B cell (primary cell): Measurements from ENCODE around the gene ADAMTS12. TPM values are rescaled to one million over a fixed set of nuclear protein-coding genes. Genes with fewer than 3 reads are reported as not detected.

Source experiments
- ATAC-seq: fragments of 200-7000 bp; cut with Tn5 transposase; one replicate; pipeline ENCODE4 v1.10.0; 2021; ENCODE audit warnings: low read depth, mild to moderate bottlenecking, moderate number of reproducible peaks, moderate library complexity
- CTCF ChIA-PET: fragments of 350-600 bp; sonication (Branson Sonifier 250); formaldehyde crosslinking; loops from one replicate; lab custom pipeline; 2021; ENCODE audit warnings: antibody characterized with exemption, inconsistent platforms; lab: Charles Lee
- POLR2A ChIA-PET: fragments of 350-600 bp; sonication (Branson Sonifier 250); formaldehyde crosslinking; loops from one replicate; lab custom pipeline; 2021; ENCODE audit warnings: antibody characterized with exemption; lab: Charles Lee
- DNase-seq: peaks from one replicate; pipeline ENCODE4 v3.0.0; 2013
- H2AFZ ChIP-seq: 2 replicates; pipeline ENCODE4 v1.6.1; 2012; ENCODE audit warnings: mild to moderate bottlenecking, low read depth, low read length; ENCODE audit not compliant: insufficient read depth, poor library complexity, severe bottlenecking
- H3K27ac ChIP-seq, 2 donors: 1 replicate in 1 of 2; 2 replicates in 1 of 2; pipeline ENCODE4 v1.5.1; 2012 to 2013; ENCODE audit warnings: low read length in 2 of 2, mild to moderate bottlenecking in 2 of 2, moderate library complexity in 1 of 2
- H3K27me3 ChIP-seq, 4 experiments: fragments of 200-600 bp in 1 of 4; sonication (generic) in 1 of 4; replicated peaks in 1 of 4; 1 replicate in 2 of 4; 2 replicates in 2 of 4; pipeline versions ENCODE4 v1.6.1 to v1.7.0; 2013 to 2016; ENCODE audit warnings: low read length in 3 of 4, mild to moderate bottlenecking in 2 of 4, mixed read lengths in 1 of 4, moderate library complexity in 1 of 4; ENCODE audit not compliant: insufficient read depth in 4 of 4, control insufficient read depth in 3 of 4; ENCODE audit errors: control extremely low read depth in 1 of 4
- H3K36me3 ChIP-seq, 2 experiments: replicated peaks in 1 of 2; 1 replicate in 1 of 2; 2 replicates in 1 of 2; pipeline versions ENCODE4 v1.6.1 to v1.7.1; 2013; ENCODE audit warnings: low read length in 1 of 2; ENCODE audit not compliant: insufficient read depth in 2 of 2, control insufficient read depth in 1 of 2; ENCODE audit errors: control extremely low read depth in 1 of 2, extremely low read depth in 1 of 2
- H3K4me1 ChIP-seq, 2 donors: fragments of 200-600 bp in 1 of 2; sonication (generic) in 1 of 2; 1 replicate in 1 of 2; 2 replicates in 1 of 2; pipeline versions ENCODE4 v1.5.1 to v1.6.1; 2013 to 2017; ENCODE audit warnings: low read length in 2 of 2; ENCODE audit not compliant: control insufficient read depth in 2 of 2, insufficient read depth in 2 of 2
- H3K4me2 ChIP-seq: replicated peaks from 2 replicates; pipeline ENCODE3; 2012; ENCODE audit warnings: mild to moderate bottlenecking, low read depth, low read length; ENCODE audit not compliant: poor library complexity, severe bottlenecking
- H3K4me3 ChIP-seq, 5 experiments: fragments of 200-600 bp in 1 of 5; sonication (generic) in 1 of 5; 1 replicate in 3 of 5; 2 replicates in 2 of 5; pipeline versions ENCODE4 v1.5.1 to v1.7.0; 2011 to 2016; ENCODE audit warnings: low read length in 4 of 5, mild to moderate bottlenecking in 4 of 5, low read depth in 2 of 5, control low read depth in 1 of 5, moderate library complexity in 1 of 5; ENCODE audit not compliant: insufficient read depth in 1 of 5; ENCODE audit errors: control extremely low read depth in 1 of 5, extremely low read depth in 1 of 5
- H3K79me2 ChIP-seq: fragments of 200-600 bp; sonication (generic); one replicate; pipeline ENCODE4 v1.6.0; 2016; ENCODE audit warnings: low read length; ENCODE audit not compliant: control insufficient read depth, insufficient read depth
- H3K9ac ChIP-seq: fragments of 200-600 bp; sonication (generic); 2 replicates; pipeline ENCODE4 v1.6.1; 2017; ENCODE audit warnings: mild to moderate bottlenecking, low read length, moderate library complexity
- H3K9me3 ChIP-seq, 3 donors: one replicate each; pipeline versions ENCODE4 v1.6.1 to v1.7.1; 2013; ENCODE audit warnings: low read length in 2 of 3; ENCODE audit not compliant: control insufficient read depth in 2 of 3, insufficient read depth in 1 of 3; ENCODE audit errors: control extremely low read depth in 1 of 3
- H4K20me1 ChIP-seq: 2 replicates; pipeline ENCODE4 v1.6.0; 2012; ENCODE audit warnings: mild to moderate bottlenecking, low read length; ENCODE audit not compliant: insufficient read depth, control insufficient read depth, poor library complexity, severe bottlenecking
- H3K27ac Mint-ChIP-seq: one replicate; pipeline ENCODE4 v1.8.0; 2021; ENCODE audit warnings: mixed read lengths
- H3K27me3 Mint-ChIP-seq: one replicate; pipeline ENCODE4 v1.8.0; 2021; ENCODE audit warnings: mixed read lengths
- H3K4me1 Mint-ChIP-seq: one replicate; pipeline ENCODE4 v1.8.0; 2021; ENCODE audit warnings: mixed read lengths
- H3K4me3 Mint-ChIP-seq: one replicate; pipeline ENCODE4 v1.8.0; 2021; ENCODE audit warnings: mixed read lengths
- H3K9me3 Mint-ChIP-seq: one replicate; pipeline ENCODE4 v1.8.0; 2022; ENCODE audit warnings: mixed read lengths; ENCODE audit not compliant: insufficient read depth
- CTCF ChIP-seq: fragments of 200-600 bp; IDR thresholded peaks from one replicate; pipeline ENCODE4 v1.8.0; 2022; ENCODE audit warnings: antibody characterized with exemption, mild to moderate bottlenecking
- EZH2 ChIP-seq: IDR thresholded peaks from 2 replicates; pipeline ENCODE4 v1.6.1; 2012; ENCODE audit warnings: borderline replicate concordance, low read depth, mild to moderate bottlenecking, moderate library complexity, low read length; ENCODE audit not compliant: insufficient read depth, poor library complexity, severe bottlenecking
- WGBS: methylation state at CpG from one replicate; pipeline ENCODE4 v1.1.5; 2013; ENCODE audit warnings: missing lambda C conversion rate; ENCODE audit not compliant: insufficient coverage; 5-methylcytosine and 5-hydroxymethylcytosine counted together
- intact Hi-C: fragments of 100-400 bp; cut with micrococcal nuclease; formaldehyde crosslinking; loops from one replicate; pipeline ENCODE4 v1.10.0; 2022
- polyA plus RNA-seq: library from polyadenylated mRNA; depleted of rRNA; stranded (reverse); fragments of >200 nt; gene quantifications from 2 replicates; pipeline ENCODE4 v1.2.3, GENCODE V29; 2012
- total RNA-seq, 2 donors: library from RNA; stranded (reverse); fragments of 120-200 nt in 1 of 2; gene quantifications; 1 replicate in 1 of 2; 2 replicates in 1 of 2; pipeline versions ENCODE4 v1.2.3 to v1.2.4, GENCODE V29; 2013 to 2022

Gene ADAMTS12
- total and polyA plus RNA-seq, 2 donors (not counting 1 experiment from before 2014, with no cell fraction given) = not detected

- ChIA-PET CTCF (no interaction called here), POLR2A (no interaction called here)
- TF ChIP-seq CTCF (no peak), EZH2 (no peak)
- H4K20me1 ChIP-seq = no peaks in the 10 kb centered on the region
- 69% methylated on average over 1 of the region's 3 CpGs for WGBS
- H3K36me3 ChIP-seq = no peaks in the 10 kb centered on the region
- no peak overlapping the region for H3K4me3 Mint-ChIP-seq
- ATAC-seq = no peak
- no peak for DNase-seq
- H3K27me3 ChIP-seq = peaks cover 0 to 8% (median 6%) of the 10 kb centered on the region in 4 experiments
- peaks cover 26% of the 10 kb centered on the region for H3K27me3 Mint-ChIP-seq
- H3K4me3 ChIP-seq = no peak overlapping the region
- no peak overlapping the region for H2AFZ ChIP-seq
- no peaks in the 10 kb centered on the region for H3K9me3 Mint-ChIP-seq
- intact Hi-C loops = no loop called here
- no peak overlapping the region for H3K4me2 ChIP-seq
- H3K27ac Mint-ChIP-seq = no peak overlapping the region
- no peak overlapping the region for H3K27ac ChIP-seq
- no peaks in the 10 kb centered on the region for H3K4me1 Mint-ChIP-seq
- H3K9ac ChIP-seq = no peak overlapping the region
- H3K9me3 ChIP-seq = no peaks in the 10 kb centered on the region
- no peaks in the 10 kb centered on the region for H3K4me1 ChIP-seq
- no peaks in the 10 kb centered on the region for H3K79me2 ChIP-seq
These were observed 6.1 kb downstream of the ADAMTS12 start for GRCh38 chr5:33885679-33886078.

- Mint-ChIP-seq H3K4me3 (no peak overlapping the region), H3K27ac (no peak overlapping the region), H3K4me1 (no peaks in the 10 kb centered on the region), H3K9me3 (no peaks in the 10 kb centered on the region), H3K27me3 (peaks cover 6% of the 10 kb centered on the region)
- no peak for DNase-seq
- WGBS = 86% methylated on average over 1 of the region's 3 CpGs
- Histone ChIP-seq H3K27me3 (no peaks in the 10 kb centered on the region), H3K9me3 (no peaks in the 10 kb centered on the region), H3K79me2 (no peaks in the 10 kb centered on the region), H3K4me3 (no peak overlapping the region), H2AFZ (no peak overlapping the region), H3K4me1 (no peaks in the 10 kb centered on the region), H3K27ac (no peak overlapping the region), H3K4me2 (no peak overlapping the region), H3K36me3 (no peaks in the 10 kb centered on the region), H3K9ac (no peak overlapping the region), H4K20me1 (no peaks in the 10 kb centered on the region)
- no peak for TF ChIP-seq CTCF
- intact Hi-C loops = no loop called here
- ATAC-seq = no peak
- CTCF ChIA-PET = no interaction called here
- POLR2A ChIA-PET = no interaction called here
These were observed 8.3 kb downstream of the ADAMTS12 start for GRCh38 chr5:33883482-33883881.
